Subcutaneous abdominal adipose tissue (tissue), 5 donors: ENCODE measurements around the gene FZR1.

Experiments
- H3K27ac ChIP-seq: one replicate; pipeline ENCODE4 v1.7.0; 2013; ENCODE audit warnings: low read depth, mild to moderate bottlenecking, inconsistent platforms, low read length, moderate library complexity
- H3K27me3 ChIP-seq, 5 donors: one replicate each; pipeline ENCODE4 v1.7.0; 2013; ENCODE audit warnings: low read length in 5 of 5, inconsistent platforms in 1 of 5; ENCODE audit not compliant: control insufficient read depth in 5 of 5, insufficient read depth in 4 of 5
- H3K36me3 ChIP-seq, 5 donors: one replicate each; pipeline ENCODE4 v1.7.0; 2013; ENCODE audit warnings: low read length in 5 of 5; ENCODE audit not compliant: control insufficient read depth in 5 of 5, insufficient read depth in 5 of 5
- H3K4me1 ChIP-seq, 5 donors: one replicate each; pipeline ENCODE4 v1.7.0; 2013; ENCODE audit warnings: low read length in 5 of 5, mild to moderate bottlenecking in 3 of 5, moderate library complexity in 1 of 5; ENCODE audit not compliant: control insufficient read depth in 5 of 5, insufficient read depth in 5 of 5
- H3K4me3 ChIP-seq, 5 donors: one replicate each; pipeline ENCODE4 v1.7.0; 2013; ENCODE audit warnings: low read length in 5 of 5, low read depth in 1 of 5
- H3K9ac ChIP-seq, 5 donors: one replicate each; pipeline ENCODE4 v1.7.0; 2013; ENCODE audit warnings: low read length in 5 of 5, mild to moderate bottlenecking in 4 of 5, moderate library complexity in 3 of 5
- H3K9me3 ChIP-seq, 5 donors: one replicate each; pipeline ENCODE4 v1.7.0; 2013; ENCODE audit warnings: low read length in 5 of 5; ENCODE audit not compliant: control insufficient read depth in 5 of 5
- donor health status: healthy.
- donor health status: healthy.
- donor health status: healthy.
- donor health status: healthy.
- donor health status: healthy.

The FZR1 gene

DNA sequence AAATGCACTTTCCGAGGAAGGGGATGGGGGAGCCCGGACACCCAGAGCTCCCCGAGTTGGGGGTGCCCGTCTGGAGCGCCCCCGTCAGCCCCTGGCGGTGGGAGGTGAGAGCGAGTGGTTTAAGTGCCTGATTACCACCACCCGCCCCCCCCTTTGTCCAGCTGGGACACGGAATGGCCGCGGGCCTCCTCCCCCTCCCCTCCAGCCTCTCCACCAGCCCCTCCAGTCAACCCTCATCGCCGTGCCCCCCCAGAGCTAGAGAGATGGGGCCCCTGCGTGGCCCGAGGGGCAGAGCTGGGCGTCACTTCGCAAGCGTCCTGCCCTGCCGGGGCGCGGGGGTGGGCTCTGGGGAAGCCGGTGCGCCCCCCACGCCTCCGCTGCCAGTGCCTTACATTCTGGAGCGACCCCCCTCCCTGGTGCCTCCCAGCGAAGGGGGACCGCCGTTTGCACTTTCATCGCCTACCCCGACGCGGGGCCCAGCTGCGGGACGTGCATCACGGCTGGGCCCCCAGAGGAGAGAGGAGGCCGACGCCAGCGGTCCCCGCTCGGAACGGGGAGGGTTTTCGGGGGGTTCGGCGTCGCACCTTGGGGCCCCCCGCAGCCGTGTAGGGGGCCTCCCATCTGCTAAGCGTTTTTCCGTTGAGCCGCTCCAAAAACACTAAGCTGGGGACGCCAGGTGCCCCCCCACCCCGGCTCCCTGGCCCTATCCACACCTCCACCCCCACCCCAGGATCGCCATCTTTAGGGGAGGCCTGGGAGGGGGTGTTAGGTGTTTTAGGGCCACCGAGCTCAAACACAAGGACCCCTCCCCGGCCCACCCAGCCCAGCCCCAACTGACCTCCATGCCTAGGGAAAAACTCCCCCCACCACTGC, 42.2 kb upstream of the FZR1 start:
- Histone ChIP-seq H3K9ac (no peak overlapping the region), H3K27me3 (no peaks in the 10 kb centered on the region), H3K4me1 (peaks cover 0 to 41% (median 32%) of the 10 kb centered on the region in 5 donors), H3K36me3 (peaks cover 0 to 22% (median 13%) of the 10 kb centered on the region in 5 donors), H3K9me3 (no peaks in the 10 kb centered on the region), H3K4me3 (no peak overlapping the region), H3K27ac (no peak overlapping the region)

- H3K9ac ChIP-seq, result no peak overlapping the region
- no peak overlapping the region for H3K27ac ChIP-seq
- H3K4me3 ChIP-seq, result no peak overlapping the region
- H3K36me3 ChIP-seq, result peaks cover 0 to 21% (median 13%) of the 10 kb centered on the region in 5 donors
- H3K9me3 ChIP-seq, result no peaks in the 10 kb centered on the region
- H3K4me1 ChIP-seq, result peaks cover 0 to 40% (median 24%) of the 10 kb centered on the region in 5 donors
- no peaks in the 10 kb centered on the region for H3K27me3 ChIP-seq
These were observed 41.4 kb upstream of the FZR1 start for GRCh38 chr19:3464587-3465235.

GRCh38 chr19:3465552-3465951, 40.6 kb upstream of the FZR1 start:
- Histone ChIP-seq H3K4me1 (peaks cover 0 to 32% (median 20%) of the 10 kb centered on the region in 5 donors), H3K27ac (peak overlapping the region; percentile 30)

GRCh38 chr19:3466635-3467034, 39.5 kb upstream of the FZR1 start:
- Histone ChIP-seq H3K27me3 (no peaks in the 10 kb centered on the region), H3K4me1 (peaks cover 0 to 32% (median 20%) of the 10 kb centered on the region in 5 donors), H3K9me3 (no peaks in the 10 kb centered on the region), H3K9ac (no peak overlapping the region), H3K4me3 (no peak overlapping the region), H3K36me3 (peaks cover 0 to 15% (median 10%) of the 10 kb centered on the region in 5 donors), H3K27ac (no peak overlapping the region)

More at GRCh38 chr19:3465552-3465951, 40.6 kb upstream of the FZR1 start:
- Histone ChIP-seq H3K4me3 (no peak overlapping the region), H3K9me3 (no peaks in the 10 kb centered on the region), H3K27me3 (no peaks in the 10 kb centered on the region), H3K36me3 (peaks cover 0 to 15% (median 13%) of the 10 kb centered on the region in 5 donors), H3K9ac (no peak overlapping the region)

- H3K4me1 ChIP-seq, result peaks cover 0 to 35% (median 26%) of the 10 kb centered on the region in 5 donors
- H3K4me3 ChIP-seq, result no peak overlapping the region
- H3K27ac ChIP-seq, result no peak overlapping the region
- H3K9ac ChIP-seq, result no peak overlapping the region
- no peaks in the 10 kb centered on the region for H3K27me3 ChIP-seq
- H3K9me3 ChIP-seq, result no peaks in the 10 kb centered on the region
- peaks cover 0 to 11% (median 7%) of the 10 kb centered on the region in 5 donors for H3K36me3 ChIP-seq
These were observed 38.5 kb upstream of the FZR1 start for GRCh38 chr19:3467437-3468198.

GRCh38 chr19:3468211-3468610, 37.9 kb upstream of the FZR1 start:
- Histone ChIP-seq H3K4me3 (no peak overlapping the region), H3K9ac (no peak overlapping the region), H3K9me3 (no peaks in the 10 kb centered on the region), H3K4me1 (peaks cover 0 to 35% (median 26%) of the 10 kb centered on the region in 5 donors), H3K27me3 (no peaks in the 10 kb centered on the region), H3K36me3 (peaks cover 0 to 5% (median 2%) of the 10 kb centered on the region in 5 donors), H3K27ac (no peak overlapping the region)

- H3K4me1 ChIP-seq, result peaks cover 0 to 34% (median 26%) of the 10 kb centered on the region in 5 donors
- no peaks in the 10 kb centered on the region for H3K27me3 ChIP-seq
- peak overlapping the region in 1 of 5 donors; percentile 25 for H3K9ac ChIP-seq
- H3K27ac ChIP-seq, result no peak overlapping the region
- H3K4me3 ChIP-seq, result no peak overlapping the region
- H3K36me3 ChIP-seq, result peaks cover 0 to 2% (median 0%) of the 10 kb centered on the region in 5 donors
- no peaks in the 10 kb centered on the region for H3K9me3 ChIP-seq
These were observed 36.2 kb upstream of the FZR1 start for GRCh38 chr19:3469638-3470499.

GRCh38 chr19:3470500-3471128, 35.5 kb upstream of the FZR1 start:
- H3K9me3 ChIP-seq, result no peaks in the 10 kb centered on the region
- no peak overlapping the region for H3K4me3 ChIP-seq
- no peaks in the 10 kb centered on the region for H3K27me3 ChIP-seq
- peaks cover 0 to 2% (median 0%) of the 10 kb centered on the region in 5 donors for H3K36me3 ChIP-seq
- H3K27ac ChIP-seq, result no peak overlapping the region
- no peak overlapping the region for H3K9ac ChIP-seq
- peaks cover 0 to 31% (median 23%) of the 10 kb centered on the region in 5 donors for H3K4me1 ChIP-seq
